ENCODE measurements around the gene RAMP2. TPM values are rescaled to one million over a fixed set of nuclear protein-coding genes. Genes with fewer than 3 reads are reported as not detected.

Gene RAMP2
- total RNA-seq, 1 experiment from 2014 or later = 5.0 TPM

DNA sequence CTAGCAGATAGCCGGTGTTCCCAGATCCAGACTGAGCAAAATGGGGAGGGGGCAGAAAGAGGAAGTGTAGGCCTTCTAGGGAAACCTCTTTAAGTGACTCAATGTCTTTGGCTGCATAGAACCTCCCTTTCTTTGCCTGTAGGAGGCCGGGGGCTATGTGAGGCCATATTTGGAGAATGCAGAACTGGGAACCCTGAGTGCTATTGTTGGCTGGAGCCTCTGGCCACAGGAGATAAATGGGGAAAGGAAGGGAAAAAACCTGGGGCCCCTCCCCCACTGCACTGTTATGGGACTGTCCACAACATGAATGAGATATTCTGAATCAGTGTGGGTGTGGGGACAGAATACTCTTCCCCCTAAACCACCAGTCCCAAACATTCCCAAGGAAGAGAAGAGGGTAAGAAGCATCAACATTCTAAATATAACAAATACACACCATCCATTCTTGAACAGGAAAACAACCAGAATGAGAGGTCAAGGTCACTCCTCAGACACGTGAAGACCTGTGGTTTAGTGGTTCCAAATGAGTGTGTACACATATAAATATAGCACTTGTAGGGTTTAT, 14.6 kb downstream of the RAMP2 start:
- H3K4me3 ChIP-seq (ENCODE audit: low read depth, low read length, poor library complexity, severe bottlenecking) = no peak overlapping the region
- H3K27ac ChIP-seq (ENCODE audit: low read depth, low read length, poor library complexity, severe bottlenecking) = no peak overlapping the region
- H3K36me3 ChIP-seq (ENCODE audit: insufficient read depth, low read length, poor library complexity, severe bottlenecking) = no peaks in the 10 kb centered on the region
- BruUV-seq (replicated peaks) = no TSS peak
- intact Hi-C loops (cut with micrococcal nuclease; ENCODE audit: unreplicated experiment) = no loop called here
- DNase-seq (ENCODE audit: low spot score) = no peak
- H3K9me3 ChIP-seq (ENCODE audit: low read depth, low read length, poor library complexity, severe bottlenecking) = no peaks in the 10 kb centered on the region
- no peaks in the 10 kb centered on the region for H3K27me3 ChIP-seq (replicated peaks; ENCODE audit: insufficient read depth, low read depth, low read length, poor library complexity)
- CTCF ChIA-PET = no interaction called here
- TF ChIP-seq, protein P1, sequence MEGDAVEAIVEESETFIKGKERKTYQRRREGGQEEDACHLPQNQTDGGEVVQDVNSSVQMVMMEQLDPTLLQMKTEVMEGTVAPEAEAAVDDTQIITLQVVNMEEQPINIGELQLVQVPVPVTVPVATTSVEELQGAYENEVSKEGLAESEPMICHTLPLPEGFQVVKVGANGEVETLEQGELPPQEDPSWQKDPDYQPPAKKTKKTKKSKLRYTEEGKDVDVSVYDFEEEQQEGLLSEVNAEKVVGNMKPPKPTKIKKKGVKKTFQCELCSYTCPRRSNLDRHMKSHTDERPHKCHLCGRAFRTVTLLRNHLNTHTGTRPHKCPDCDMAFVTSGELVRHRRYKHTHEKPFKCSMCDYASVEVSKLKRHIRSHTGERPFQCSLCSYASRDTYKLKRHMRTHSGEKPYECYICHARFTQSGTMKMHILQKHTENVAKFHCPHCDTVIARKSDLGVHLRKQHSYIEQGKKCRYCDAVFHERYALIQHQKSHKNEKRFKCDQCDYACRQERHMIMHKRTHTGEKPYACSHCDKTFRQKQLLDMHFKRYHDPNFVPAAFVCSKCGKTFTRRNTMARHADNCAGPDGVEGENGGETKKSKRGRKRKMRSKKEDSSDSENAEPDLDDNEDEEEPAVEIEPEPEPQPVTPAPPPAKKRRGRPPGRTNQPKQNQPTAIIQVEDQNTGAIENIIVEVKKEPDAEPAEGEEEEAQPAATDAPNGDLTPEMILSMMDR (conservative IDR thresholded peaks at IDR 0.05; ENCODE audit: low read depth, low read length) = no peak
- TF ChIP-seq EZH2 (IDR thresholded peaks at IDR 0.05; ENCODE audit: borderline replicate concordance, low read depth, low read length, poor library complexity, severe bottlenecking) = no peak
- POLR2A ChIA-PET (ENCODE audit: low non-redundant PET) = no interaction called here
- H3K4me1 ChIP-seq (ENCODE audit: insufficient read depth, low read length, poor library complexity, severe bottlenecking) = no peaks in the 10 kb centered on the region

DNA sequence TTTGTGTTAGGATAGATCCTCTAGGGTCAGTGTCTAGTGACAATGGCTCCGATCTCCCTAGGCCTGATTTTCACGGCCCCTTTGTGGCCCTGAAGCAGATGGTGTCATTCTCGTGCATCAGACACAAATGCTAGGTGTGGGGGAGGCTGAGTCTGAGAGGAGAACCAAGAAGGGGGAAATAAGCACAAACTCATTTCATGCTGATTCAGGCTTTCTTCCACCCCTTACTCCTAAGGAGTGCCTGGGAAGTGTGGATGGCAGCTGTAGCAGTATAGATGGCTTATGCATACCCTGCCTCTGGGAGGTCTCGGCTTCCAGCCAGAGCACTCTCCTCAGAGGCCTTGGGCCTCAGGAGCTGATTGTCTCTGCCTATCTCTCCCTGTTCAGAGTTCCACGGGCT, 17.5 kb downstream of the RAMP2 start:
- intact Hi-C loops (cut with micrococcal nuclease; ENCODE audit: unreplicated experiment) = no loop called here
- TF ChIP-seq EZH2 (IDR thresholded peaks at IDR 0.05; ENCODE audit: borderline replicate concordance, low read depth, low read length, poor library complexity, severe bottlenecking) = no peak
- TF ChIP-seq, protein P1 (conservative IDR thresholded peaks at IDR 0.05; ENCODE audit: low read depth, low read length) = no peak
- H3K27me3 ChIP-seq (replicated peaks; ENCODE audit: insufficient read depth, low read depth, low read length, poor library complexity) = peaks cover 13% of the 10 kb centered on the region
- ChIA-PET POLR2A (ENCODE audit: low non-redundant PET) (no interaction called here), CTCF (no interaction called here)
- no peaks in the 10 kb centered on the region for H3K9me3 ChIP-seq (ENCODE audit: low read depth, low read length, poor library complexity, severe bottlenecking)
- no peak overlapping the region for H3K4me3 ChIP-seq (ENCODE audit: low read depth, low read length, poor library complexity, severe bottlenecking)
- no peak overlapping the region for H3K27ac ChIP-seq (ENCODE audit: low read depth, low read length, poor library complexity, severe bottlenecking)
- H3K36me3 ChIP-seq (ENCODE audit: insufficient read depth, low read length, poor library complexity, severe bottlenecking) = no peaks in the 10 kb centered on the region
- BruUV-seq (replicated peaks) = no TSS peak
- DNase-seq (ENCODE audit: low spot score) = no peak
- H3K4me1 ChIP-seq (ENCODE audit: insufficient read depth, low read length, poor library complexity, severe bottlenecking) = no peaks in the 10 kb centered on the region

DNA sequence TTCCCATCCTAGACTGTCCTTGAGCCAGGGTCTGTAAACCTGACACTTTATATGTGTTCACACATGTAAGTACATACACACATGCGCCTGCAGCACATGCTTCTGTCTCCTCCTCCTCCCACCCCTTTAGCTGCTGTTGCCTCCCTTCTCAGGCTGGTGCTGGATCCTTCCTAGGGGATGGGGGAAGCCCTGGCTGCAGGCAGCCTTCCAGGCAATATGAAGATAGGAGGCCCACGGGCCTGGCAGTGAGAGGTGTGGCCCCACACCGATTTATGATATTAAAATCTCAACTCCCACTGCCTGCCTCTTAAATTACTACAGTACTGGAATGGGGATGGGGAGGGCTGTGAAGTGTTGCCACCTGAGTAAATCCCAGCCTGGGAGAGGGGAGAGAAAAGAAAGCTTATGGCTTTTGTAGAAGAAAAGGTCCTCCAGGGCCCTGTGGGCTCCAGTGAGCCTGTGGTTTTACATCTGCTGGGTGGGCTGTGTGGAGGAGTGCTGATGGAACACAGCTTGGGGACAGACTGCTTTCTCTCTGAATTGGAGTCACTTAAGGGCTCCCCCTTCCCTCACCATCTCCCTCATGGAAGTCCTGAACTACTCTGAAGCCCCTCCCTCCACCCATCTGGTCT, 18.4 kb downstream of the RAMP2 start:
- ChIA-PET CTCF (no interaction called here), POLR2A (ENCODE audit: low non-redundant PET) (no interaction called here)
- no peak for DNase-seq (ENCODE audit: low spot score)
- Histone ChIP-seq H3K9me3 (ENCODE audit: low read depth, low read length, poor library complexity, severe bottlenecking) (no peaks in the 10 kb centered on the region), H3K4me3 (ENCODE audit: low read depth, low read length, poor library complexity, severe bottlenecking) (no peak overlapping the region), H3K27me3 (replicated peaks; ENCODE audit: insufficient read depth, low read depth, low read length, poor library complexity) (peaks cover 13% of the 10 kb centered on the region), H3K4me1 (ENCODE audit: insufficient read depth, low read length, poor library complexity, severe bottlenecking) (no peaks in the 10 kb centered on the region), H3K36me3 (ENCODE audit: insufficient read depth, low read length, poor library complexity, severe bottlenecking) (no peaks in the 10 kb centered on the region), H3K27ac (ENCODE audit: low read depth, low read length, poor library complexity, severe bottlenecking) (no peak overlapping the region)
- intact Hi-C loops (cut with micrococcal nuclease; ENCODE audit: unreplicated experiment) = no loop called here
- TF ChIP-seq, protein P1 (conservative IDR thresholded peaks at IDR 0.05; ENCODE audit: low read depth, low read length) = no peak
- TF ChIP-seq EZH2 (IDR thresholded peaks at IDR 0.05; ENCODE audit: borderline replicate concordance, low read depth, low read length, poor library complexity, severe bottlenecking) = no peak
- BruUV-seq (replicated peaks) = no TSS peak

All from A673 (cell line).